ENCODE data around the gene KRTAP4-5.

Gene KRTAP4-5

GRCh38 chr17:41184480-41184961 is 34.9 kb upstream of the KRTAP4-5 start, which contains the start of gene KRTAP4-1:
Gene KRTAP4-1 (minus strand): TSS chr17:41184911. CDS start chr17:41184854, 57 bp downstream.
- no peak within 1 kb of the TSS for H3K4me3 Mint-ChIP-seq
- no peaks in the 10 kb centered on the region for H3K4me1 Mint-ChIP-seq
- H3K27me3 Mint-ChIP-seq (ENCODE audit: low read depth): peaks cover 15% of the 10 kb centered on the region
- TF ChIP-seq CTCF (IDR thresholded peaks at IDR 0.05; ENCODE audit: unreplicated experiment in 3 of 3): no peak
- H3K27ac Mint-ChIP-seq: no peak within 1 kb of the TSS
- H3K9me3 Mint-ChIP-seq: peaks cover 7% of the 10 kb centered on the region
- H3K36me3 Mint-ChIP-seq (ENCODE audit: low read depth): no peaks in the 10 kb centered on the region

GRCh38 chr17:41178843-41179616 is 29.4 kb upstream of the KRTAP4-5 start:
- no peaks in the 10 kb centered on the region for H3K4me1 Mint-ChIP-seq
- H3K27me3 Mint-ChIP-seq (ENCODE audit: low read depth): peaks cover 20% of the 10 kb centered on the region
- no peak overlapping the region for H3K4me3 Mint-ChIP-seq
- TF ChIP-seq CTCF (IDR thresholded peaks at IDR 0.05; ENCODE audit: unreplicated experiment in 3 of 3): no peak
- no peak overlapping the region for H3K27ac Mint-ChIP-seq
- peaks cover under 1% of the 10 kb centered on the region for H3K9me3 Mint-ChIP-seq
- no peaks in the 10 kb centered on the region for H3K36me3 Mint-ChIP-seq (ENCODE audit: low read depth)

GRCh38 chr17:41178341-41178740 is 28.7 kb upstream of the KRTAP4-5 start:
- no peaks in the 10 kb centered on the region for H3K4me1 Mint-ChIP-seq
- peaks cover 20% of the 10 kb centered on the region for H3K27me3 Mint-ChIP-seq (ENCODE audit: low read depth)
- H3K9me3 Mint-ChIP-seq: no peaks in the 10 kb centered on the region
- no peaks in the 10 kb centered on the region for H3K36me3 Mint-ChIP-seq (ENCODE audit: low read depth)
- TF ChIP-seq CTCF (IDR thresholded peaks at IDR 0.05; ENCODE audit: unreplicated experiment in 3 of 3): no peak
- no peak overlapping the region for H3K4me3 Mint-ChIP-seq
- no peak overlapping the region for H3K27ac Mint-ChIP-seq

- no peak within 1 kb of the TSS for H3K4me3 Mint-ChIP-seq
- no peaks in the 10 kb centered on the region for H3K4me1 Mint-ChIP-seq
- H3K36me3 Mint-ChIP-seq (ENCODE audit: low read depth): no peaks in the 10 kb centered on the region
- no peak within 1 kb of the TSS for H3K27ac Mint-ChIP-seq
- TF ChIP-seq CTCF (IDR thresholded peaks at IDR 0.05; ENCODE audit: unreplicated experiment in 3 of 3): no peak
- no peaks in the 10 kb centered on the region for H3K9me3 Mint-ChIP-seq
- H3K27me3 Mint-ChIP-seq (ENCODE audit: low read depth): peaks cover 20% of the 10 kb centered on the region
Observed at GRCh38 chr17:41177727-41178271, 28.2 kb upstream of the KRTAP4-5 start, which contains the start of gene KRTAP4-2. Gene KRTAP4-2 (minus strand): TSS chr17:41178221. CDS start chr17:41178164, 57 bp downstream.

GRCh38 chr17:41176744-41177387 is 27.2 kb upstream of the KRTAP4-5 start:
- Mint-ChIP-seq H3K4me3 (no peak overlapping the region), H3K9me3 (no peaks in the 10 kb centered on the region), H3K27me3 (ENCODE audit: low read depth) (peaks cover 20% of the 10 kb centered on the region), H3K27ac (no peak overlapping the region), H3K36me3 (ENCODE audit: low read depth) (no peaks in the 10 kb centered on the region), H3K4me1 (no peaks in the 10 kb centered on the region)
- no peak for TF ChIP-seq CTCF (IDR thresholded peaks at IDR 0.05; ENCODE audit: unreplicated experiment in 3 of 3)

All from nephron (organoid).